ENCODE results near the gene SEC14L3.

SEC14L3 gene

GRCh38 chr22:30425327-30425615 is 46.5 kb downstream of the SEC14L3 start:
- H3K4me3 ChIP-seq (ENCODE audit: low read depth, low read length), result peak overlapping the region; percentile 66
- TF ChIP-seq, protein P1, sequence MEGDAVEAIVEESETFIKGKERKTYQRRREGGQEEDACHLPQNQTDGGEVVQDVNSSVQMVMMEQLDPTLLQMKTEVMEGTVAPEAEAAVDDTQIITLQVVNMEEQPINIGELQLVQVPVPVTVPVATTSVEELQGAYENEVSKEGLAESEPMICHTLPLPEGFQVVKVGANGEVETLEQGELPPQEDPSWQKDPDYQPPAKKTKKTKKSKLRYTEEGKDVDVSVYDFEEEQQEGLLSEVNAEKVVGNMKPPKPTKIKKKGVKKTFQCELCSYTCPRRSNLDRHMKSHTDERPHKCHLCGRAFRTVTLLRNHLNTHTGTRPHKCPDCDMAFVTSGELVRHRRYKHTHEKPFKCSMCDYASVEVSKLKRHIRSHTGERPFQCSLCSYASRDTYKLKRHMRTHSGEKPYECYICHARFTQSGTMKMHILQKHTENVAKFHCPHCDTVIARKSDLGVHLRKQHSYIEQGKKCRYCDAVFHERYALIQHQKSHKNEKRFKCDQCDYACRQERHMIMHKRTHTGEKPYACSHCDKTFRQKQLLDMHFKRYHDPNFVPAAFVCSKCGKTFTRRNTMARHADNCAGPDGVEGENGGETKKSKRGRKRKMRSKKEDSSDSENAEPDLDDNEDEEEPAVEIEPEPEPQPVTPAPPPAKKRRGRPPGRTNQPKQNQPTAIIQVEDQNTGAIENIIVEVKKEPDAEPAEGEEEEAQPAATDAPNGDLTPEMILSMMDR (IDR thresholded peaks at IDR 0.05; ENCODE audit: control insufficient read depth, extremely low read depth, insufficient read depth), result no peak
- no peak for DNase-seq (ENCODE audit: low read depth)

DNA sequence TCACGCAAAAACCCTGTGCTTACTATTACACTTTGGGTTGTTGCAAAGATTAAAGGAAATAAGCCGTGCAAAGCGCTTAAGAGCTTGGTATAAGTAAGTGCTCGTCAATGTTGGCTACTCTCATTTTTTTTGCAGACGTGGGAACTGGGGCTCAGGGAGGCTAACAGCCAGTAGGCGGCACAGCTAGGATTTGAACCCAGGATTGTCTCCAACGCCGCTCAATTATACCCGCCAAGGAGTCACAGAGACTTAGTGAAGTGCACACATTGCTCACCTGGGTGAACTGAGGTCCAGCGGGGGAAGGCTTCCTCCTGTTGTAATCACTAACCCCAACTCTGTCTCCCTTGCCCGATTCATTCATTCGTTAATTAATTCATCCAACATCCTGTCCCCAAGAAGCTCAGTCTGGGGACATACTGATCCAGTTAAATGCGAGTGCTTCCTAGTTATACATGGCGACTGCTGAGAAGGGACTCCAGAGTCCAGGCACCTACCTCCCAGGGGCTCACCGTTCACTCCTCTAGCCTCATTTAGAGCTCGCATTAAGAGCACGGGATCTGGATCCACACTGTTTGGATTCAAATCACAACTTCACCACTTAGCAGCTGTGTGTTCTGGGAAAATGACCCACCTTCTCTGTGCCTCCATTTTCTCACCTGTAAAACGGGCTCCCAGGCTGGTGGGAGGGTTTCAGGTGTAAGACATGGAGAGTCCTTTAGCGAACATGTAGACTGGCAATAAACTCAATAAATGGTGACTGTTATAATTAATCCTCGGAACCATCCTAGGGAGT is 47.1 kb downstream of the SEC14L3 start:
- TF ChIP-seq, protein P1 (IDR thresholded peaks at IDR 0.05; ENCODE audit: control insufficient read depth, extremely low read depth, insufficient read depth), result no peak
- DNase-seq (ENCODE audit: low read depth), result no peak
- H3K4me3 ChIP-seq (ENCODE audit: low read depth, low read length), result peak overlapping the region; percentile 66

DNA sequence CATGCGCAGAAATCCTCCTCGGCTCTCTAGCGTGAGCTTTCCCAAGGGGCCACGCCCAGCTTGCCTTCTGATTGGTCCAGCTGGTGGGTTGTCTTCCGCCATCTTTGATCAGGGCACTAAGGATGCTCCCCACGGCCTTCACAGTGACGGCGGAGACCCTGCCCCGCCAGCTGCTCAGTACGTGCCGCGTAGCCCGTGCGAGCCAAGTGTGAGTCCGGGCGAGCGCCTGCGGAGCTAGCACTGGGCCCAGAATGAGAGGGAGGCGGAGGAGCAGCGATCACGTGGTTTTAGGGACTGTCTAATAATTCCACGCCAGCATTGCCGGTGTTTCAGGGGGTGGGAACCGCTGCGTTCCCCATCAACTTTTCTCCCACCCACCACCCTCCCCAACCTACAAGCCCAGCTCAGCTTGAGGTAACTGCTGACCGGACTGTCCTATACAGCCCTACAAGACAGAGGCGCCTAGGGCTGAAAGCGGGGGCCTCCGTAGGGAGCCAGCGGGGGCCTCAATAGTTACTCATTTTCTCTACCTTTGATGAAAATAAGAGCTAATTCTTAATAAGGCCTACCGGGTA is 47.8 kb downstream of the SEC14L3 start:
- H3K4me3 ChIP-seq (ENCODE audit: low read depth, low read length), result peak overlapping the region; percentile 66
- TF ChIP-seq, protein P1 (IDR thresholded peaks at IDR 0.05; ENCODE audit: control insufficient read depth, extremely low read depth, insufficient read depth), result no peak
- peak; percentile 98 for DNase-seq (ENCODE audit: low read depth)

- TF ChIP-seq, protein P1 (IDR thresholded peaks at IDR 0.05; ENCODE audit: control insufficient read depth, extremely low read depth, insufficient read depth), result no peak
- no peak for DNase-seq (ENCODE audit: low read depth)
- H3K4me3 ChIP-seq (ENCODE audit: low read depth, low read length), result peak overlapping the region; percentile 66
Observed at GRCh38 chr22:30423301-30423958, 48.4 kb downstream of the SEC14L3 start.

- TF ChIP-seq, protein P1 (IDR thresholded peaks at IDR 0.05; ENCODE audit: control insufficient read depth, extremely low read depth, insufficient read depth), result no peak
- peak overlapping the region; percentile 66 for H3K4me3 ChIP-seq (ENCODE audit: low read depth, low read length)
- DNase-seq (ENCODE audit: low read depth), result no peak
Observed at GRCh38 chr22:30422481-30423300, 49.1 kb downstream of the SEC14L3 start.

- peak overlapping the region; percentile 66 for H3K4me3 ChIP-seq (ENCODE audit: low read depth, low read length)
- TF ChIP-seq, protein P1 (IDR thresholded peaks at IDR 0.05; ENCODE audit: control insufficient read depth, extremely low read depth, insufficient read depth), result no peak
- no peak for DNase-seq (ENCODE audit: low read depth)
Observed at GRCh38 chr22:30421695-30422480, 49.9 kb downstream of the SEC14L3 start.

Measured in LNCaP clone FGC (cell line).